Measurements from ENCODE around the gene LBH. TPM values are rescaled to one million over a fixed set of nuclear protein-coding genes. Genes with fewer than 3 reads are reported as not detected.

The LBH gene
- total and polyA plus RNA-seq, 2 experiments from 2014 or later, result 17.5 to 30.3 TPM

- no peak for TF ChIP-seq POLR2AphosphoS5 (IDR thresholded peaks at IDR 0.05; ENCODE audit: low read depth)
- TF ChIP-seq, protein P1, sequence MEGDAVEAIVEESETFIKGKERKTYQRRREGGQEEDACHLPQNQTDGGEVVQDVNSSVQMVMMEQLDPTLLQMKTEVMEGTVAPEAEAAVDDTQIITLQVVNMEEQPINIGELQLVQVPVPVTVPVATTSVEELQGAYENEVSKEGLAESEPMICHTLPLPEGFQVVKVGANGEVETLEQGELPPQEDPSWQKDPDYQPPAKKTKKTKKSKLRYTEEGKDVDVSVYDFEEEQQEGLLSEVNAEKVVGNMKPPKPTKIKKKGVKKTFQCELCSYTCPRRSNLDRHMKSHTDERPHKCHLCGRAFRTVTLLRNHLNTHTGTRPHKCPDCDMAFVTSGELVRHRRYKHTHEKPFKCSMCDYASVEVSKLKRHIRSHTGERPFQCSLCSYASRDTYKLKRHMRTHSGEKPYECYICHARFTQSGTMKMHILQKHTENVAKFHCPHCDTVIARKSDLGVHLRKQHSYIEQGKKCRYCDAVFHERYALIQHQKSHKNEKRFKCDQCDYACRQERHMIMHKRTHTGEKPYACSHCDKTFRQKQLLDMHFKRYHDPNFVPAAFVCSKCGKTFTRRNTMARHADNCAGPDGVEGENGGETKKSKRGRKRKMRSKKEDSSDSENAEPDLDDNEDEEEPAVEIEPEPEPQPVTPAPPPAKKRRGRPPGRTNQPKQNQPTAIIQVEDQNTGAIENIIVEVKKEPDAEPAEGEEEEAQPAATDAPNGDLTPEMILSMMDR (conservative IDR thresholded peaks at IDR 0.05; ENCODE audit: low read depth in 2 of 2), result no peak
These were observed 39.0 kb upstream of the LBH start (continued) for GRCh38 chr2:30192314-30192713.

GRCh38 chr2:30193104-30193681 is 38.1 kb upstream of the LBH start:
- no peaks in the 10 kb centered on the region for H3K4me1 ChIP-seq (ENCODE audit: insufficient read depth)
- no peaks in the 10 kb centered on the region for H3K36me3 ChIP-seq (ENCODE audit: insufficient read depth)
- H3K79me2 ChIP-seq (replicated peaks; ENCODE audit: insufficient read depth), result no peaks in the 10 kb centered on the region
- no peak overlapping the region for H3K27ac ChIP-seq (ENCODE audit: low read depth)
- Mint-ChIP-seq H3K4me1 (peaks cover 12% of the 10 kb centered on the region), H3K4me3 (no peak overlapping the region), H3K9me3 (peaks cover 18% of the 10 kb centered on the region; the same call in 2 of the 3 replicates), H3K27me3 (ENCODE audit: insufficient read depth, low read depth, poor library complexity) (peaks cover 4% of the 10 kb centered on the region), H3K36me3 (ENCODE audit: low read depth) (peaks cover 10% of the 10 kb centered on the region), H3K27ac (no peak overlapping the region)
- H4K20me1 ChIP-seq (replicated peaks; ENCODE audit: insufficient read depth), result no peaks in the 10 kb centered on the region
- no peak overlapping the region; the same call in 1 of the 2 replicates for H2AFZ ChIP-seq
- ATAC-seq (no peak), DNase-seq (ENCODE audit: low spot score) (no peak)
- H3K4me2 ChIP-seq, result no peak overlapping the region
- H3K9me2 ChIP-seq (ENCODE audit: insufficient read depth), result peaks cover 8% of the 10 kb centered on the region; the same call in 1 of the 2 replicates
- H3F3A ChIP-seq (replicated peaks; ENCODE audit: low read depth), result no peaks in the 10 kb centered on the region
- no peak overlapping the region for H3K4me3 ChIP-seq
- no peaks in the 10 kb centered on the region for H3K27me3 ChIP-seq (ENCODE audit: insufficient read depth)
- TF ChIP-seq NANOG (IDR thresholded peaks at IDR 0.05; ENCODE audit: borderline replicate concordance) (no peak), EZH2 (IDR thresholded peaks at IDR 0.05; ENCODE audit: low read depth, unreplicated experiment) (no peak), JUNB (IDR thresholded peaks at IDR 0.05; ENCODE audit: unreplicated experiment) (no peak), ZNF331 (CRISPR knock-in tag; IDR thresholded peaks at IDR 0.05; ENCODE audit: low read depth) (no peak), EZH2phosphoT487 (IDR thresholded peaks at IDR 0.05; ENCODE audit: unreplicated experiment) (no peak)
- TF ChIP-seq, protein P2, sequence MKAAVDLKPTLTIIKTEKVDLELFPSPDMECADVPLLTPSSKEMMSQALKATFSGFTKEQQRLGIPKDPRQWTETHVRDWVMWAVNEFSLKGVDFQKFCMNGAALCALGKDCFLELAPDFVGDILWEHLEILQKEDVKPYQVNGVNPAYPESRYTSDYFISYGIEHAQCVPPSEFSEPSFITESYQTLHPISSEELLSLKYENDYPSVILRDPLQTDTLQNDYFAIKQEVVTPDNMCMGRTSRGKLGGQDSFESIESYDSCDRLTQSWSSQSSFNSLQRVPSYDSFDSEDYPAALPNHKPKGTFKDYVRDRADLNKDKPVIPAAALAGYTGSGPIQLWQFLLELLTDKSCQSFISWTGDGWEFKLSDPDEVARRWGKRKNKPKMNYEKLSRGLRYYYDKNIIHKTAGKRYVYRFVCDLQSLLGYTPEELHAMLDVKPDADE (IDR thresholded peaks at IDR 0.05), result no peak
- TF ChIP-seq, protein P3, sequence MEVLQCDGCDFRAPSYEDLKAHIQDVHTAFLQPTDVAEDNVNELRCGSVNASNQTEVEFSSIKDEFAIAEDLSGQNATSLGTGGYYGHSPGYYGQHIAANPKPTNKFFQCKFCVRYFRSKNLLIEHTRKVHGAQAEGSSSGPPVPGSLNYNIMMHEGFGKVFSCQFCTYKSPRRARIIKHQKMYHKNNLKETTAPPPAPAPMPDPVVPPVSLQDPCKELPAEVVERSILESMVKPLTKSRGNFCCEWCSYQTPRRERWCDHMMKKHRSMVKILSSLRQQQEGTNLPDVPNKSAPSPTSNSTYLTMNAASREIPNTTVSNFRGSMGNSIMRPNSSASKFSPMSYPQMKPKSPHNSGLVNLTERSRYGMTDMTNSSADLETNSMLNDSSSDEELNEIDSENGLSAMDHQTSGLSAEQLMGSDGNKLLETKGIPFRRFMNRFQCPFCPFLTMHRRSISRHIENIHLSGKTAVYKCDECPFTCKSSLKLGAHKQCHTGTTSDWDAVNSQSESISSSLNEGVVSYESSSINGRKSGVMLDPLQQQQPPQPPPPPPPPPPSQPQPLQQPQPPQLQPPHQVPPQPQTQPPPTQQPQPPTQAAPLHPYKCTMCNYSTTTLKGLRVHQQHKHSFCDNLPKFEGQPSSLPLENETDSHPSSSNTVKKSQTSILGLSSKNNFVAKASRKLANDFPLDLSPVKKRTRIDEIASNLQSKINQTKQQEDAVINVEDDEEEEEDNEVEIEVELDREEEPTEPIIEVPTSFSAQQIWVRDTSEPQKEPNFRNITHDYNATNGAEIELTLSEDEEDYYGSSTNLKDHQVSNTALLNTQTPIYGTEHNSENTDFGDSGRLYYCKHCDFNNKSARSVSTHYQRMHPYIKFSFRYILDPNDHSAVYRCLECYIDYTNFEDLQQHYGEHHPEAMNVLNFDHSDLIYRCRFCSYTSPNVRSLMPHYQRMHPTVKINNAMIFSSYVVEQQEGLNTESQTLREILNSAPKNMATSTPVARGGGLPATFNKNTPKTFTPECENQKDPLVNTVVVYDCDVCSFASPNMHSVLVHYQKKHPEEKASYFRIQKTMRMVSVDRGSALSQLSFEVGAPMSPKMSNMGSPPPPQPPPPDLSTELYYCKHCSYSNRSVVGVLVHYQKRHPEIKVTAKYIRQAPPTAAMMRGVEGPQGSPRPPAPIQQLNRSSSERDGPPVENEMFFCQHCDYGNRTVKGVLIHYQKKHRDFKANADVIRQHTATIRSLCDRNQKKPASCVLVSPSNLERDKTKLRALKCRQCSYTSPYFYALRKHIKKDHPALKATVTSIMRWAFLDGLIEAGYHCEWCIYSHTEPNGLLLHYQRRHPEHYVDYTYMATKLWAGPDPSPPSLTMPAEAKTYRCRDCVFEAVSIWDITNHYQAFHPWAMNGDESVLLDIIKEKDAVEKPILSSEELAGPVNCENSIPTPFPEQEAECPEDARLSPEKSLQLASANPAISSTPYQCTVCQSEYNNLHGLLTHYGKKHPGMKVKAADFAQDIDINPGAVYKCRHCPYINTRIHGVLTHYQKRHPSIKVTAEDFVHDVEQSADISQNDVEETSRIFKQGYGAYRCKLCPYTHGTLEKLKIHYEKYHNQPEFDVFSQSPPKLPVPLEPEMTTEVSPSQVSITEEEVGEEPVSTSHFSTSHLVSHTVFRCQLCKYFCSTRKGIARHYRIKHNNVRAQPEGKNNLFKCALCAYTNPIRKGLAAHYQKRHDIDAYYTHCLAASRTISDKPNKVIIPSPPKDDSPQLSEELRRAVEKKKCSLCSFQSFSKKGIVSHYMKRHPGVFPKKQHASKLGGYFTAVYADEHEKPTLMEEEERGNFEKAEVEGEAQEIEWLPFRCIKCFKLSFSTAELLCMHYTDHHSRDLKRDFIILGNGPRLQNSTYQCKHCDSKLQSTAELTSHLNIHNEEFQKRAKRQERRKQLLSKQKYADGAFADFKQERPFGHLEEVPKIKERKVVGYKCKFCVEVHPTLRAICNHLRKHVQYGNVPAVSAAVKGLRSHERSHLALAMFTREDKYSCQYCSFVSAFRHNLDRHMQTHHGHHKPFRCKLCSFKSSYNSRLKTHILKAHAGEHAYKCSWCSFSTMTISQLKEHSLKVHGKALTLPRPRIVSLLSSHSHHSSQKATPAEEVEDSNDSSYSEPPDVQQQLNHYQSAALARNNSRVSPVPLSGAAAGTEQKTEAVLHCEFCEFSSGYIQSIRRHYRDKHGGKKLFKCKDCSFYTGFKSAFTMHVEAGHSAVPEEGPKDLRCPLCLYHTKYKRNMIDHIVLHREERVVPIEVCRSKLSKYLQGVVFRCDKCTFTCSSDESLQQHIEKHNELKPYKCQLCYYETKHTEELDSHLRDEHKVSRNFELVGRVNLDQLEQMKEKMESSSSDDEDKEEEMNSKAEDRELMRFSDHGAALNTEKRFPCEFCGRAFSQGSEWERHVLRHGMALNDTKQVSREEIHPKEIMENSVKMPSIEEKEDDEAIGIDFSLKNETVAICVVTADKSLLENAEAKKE (CRISPR knock-in tag; IDR thresholded peaks at IDR 0.05), result no peak
- TF ChIP-seq, protein P1 (conservative IDR thresholded peaks at IDR 0.05; ENCODE audit: low read depth in 2 of 2), result no peak
